Liver (tissue), 9 donors: ENCODE results near the gene CRELD2. TPM values are rescaled to one million over a fixed set of nuclear protein-coding genes. Genes with fewer than 3 reads are reported as not detected.

Experiments used
- DNase-seq: peaks from one replicate; pipeline ENCODE4 v3.0.0-alpha.2; 2017; ENCODE audit warnings: low spot score
- H3K27ac ChIP-seq, 2 donors: one replicate each; pipeline ENCODE4 v1.7.0; 2013; ENCODE audit warnings: inconsistent platforms in 2 of 2, low read length in 2 of 2, control low read depth in 1 of 2, low read depth in 1 of 2, mild to moderate bottlenecking in 1 of 2
- H3K27me3 ChIP-seq, 4 donors: one replicate each; pipeline versions ENCODE4 v1.6.1 to v1.7.0; 2013; ENCODE audit warnings: low read length in 3 of 4, inconsistent platforms in 1 of 4, mild to moderate bottlenecking in 1 of 4, moderate library complexity in 1 of 4; ENCODE audit not compliant: control insufficient read depth in 4 of 4, insufficient read depth in 4 of 4
- H3K36me3 ChIP-seq, 4 donors: one replicate each; pipeline versions ENCODE4 v1.6.1 to v1.7.0; 2013; ENCODE audit warnings: low read length in 3 of 4, mild to moderate bottlenecking in 3 of 4, low read depth in 1 of 4, moderate library complexity in 1 of 4; ENCODE audit not compliant: control insufficient read depth in 4 of 4, insufficient read depth in 3 of 4
- H3K4me1 ChIP-seq, 4 donors: one replicate each; pipeline versions ENCODE4 v1.6.1 to v1.7.0; 2013; ENCODE audit warnings: low read length in 3 of 4, mild to moderate bottlenecking in 3 of 4, moderate library complexity in 1 of 4; ENCODE audit not compliant: control insufficient read depth in 4 of 4, insufficient read depth in 4 of 4
- H3K4me3 ChIP-seq, 3 donors: one replicate each; pipeline versions ENCODE4 v1.6.1 to v1.7.0; 2013; ENCODE audit warnings: low read length in 3 of 3, control low read depth in 1 of 3, low read depth in 1 of 3, mild to moderate bottlenecking in 1 of 3
- H3K9ac ChIP-seq, 2 donors: one replicate each; pipeline ENCODE4 v1.7.0; 2013; ENCODE audit warnings: low read length in 2 of 2, mild to moderate bottlenecking in 2 of 2, moderate library complexity in 2 of 2, control low read depth in 1 of 2, low read depth in 1 of 2
- H3K9me3 ChIP-seq, 4 donors: one replicate each; pipeline versions ENCODE4 v1.6.1 to v1.7.0; 2013; ENCODE audit warnings: low read length in 3 of 4; ENCODE audit not compliant: control insufficient read depth in 4 of 4
- ATF3 ChIP-seq: IDR thresholded peaks from 2 replicates; pipeline ENCODE4 v1.6.1; 2016; ENCODE audit warnings: antibody characterized with exemption
- EGR1 ChIP-seq, 2 donors: IDR thresholded peaks; 2 replicates each; pipeline ENCODE4 v1.6.1; 2016 to 2018; ENCODE audit warnings: antibody characterized with exemption in 2 of 2, low read depth in 2 of 2
- FOXA1 ChIP-seq: IDR thresholded peaks from 2 replicates; pipeline ENCODE4 v1.6.1; 2016; ENCODE audit warnings: antibody characterized with exemption
- FOXA2 ChIP-seq: IDR thresholded peaks from 2 replicates; pipeline ENCODE4 v1.6.1; 2016; ENCODE audit warnings: antibody characterized with exemption
- GABPA ChIP-seq, 2 donors: IDR thresholded peaks in 1 of 2; conservative IDR thresholded peaks in 1 of 2; 2 replicates each; pipeline ENCODE4 v1.6.1; 2016; ENCODE audit warnings: antibody characterized with exemption in 2 of 2, mild to moderate bottlenecking in 1 of 2, moderate library complexity in 1 of 2
- HNF4A ChIP-seq, 2 donors: conservative IDR thresholded peaks; 2 replicates each; pipeline ENCODE4 v1.6.1; 2016; ENCODE audit warnings: antibody characterized with exemption in 2 of 2, mild to moderate bottlenecking in 2 of 2
- HNF4G ChIP-seq: IDR thresholded peaks from 2 replicates; pipeline ENCODE4 v1.6.1; 2016; ENCODE audit warnings: antibody characterized with exemption
- JUND ChIP-seq, 2 donors: IDR thresholded peaks; 2 replicates each; pipeline ENCODE4 v1.6.1; 2016; ENCODE audit warnings: antibody characterized with exemption in 2 of 2
- NR2F2 ChIP-seq: IDR thresholded peaks from 2 replicates; pipeline ENCODE4 v1.6.1; 2016; ENCODE audit warnings: antibody characterized with exemption
- RXRA ChIP-seq, 2 donors: IDR thresholded peaks; 2 replicates each; pipeline ENCODE4 v1.6.1; 2017 to 2018; ENCODE audit warnings: antibody characterized with exemption in 2 of 2, mild to moderate bottlenecking in 1 of 2
- SP1 ChIP-seq: IDR thresholded peaks from 2 replicates; pipeline ENCODE4 v1.6.1; 2018; ENCODE audit warnings: antibody characterized with exemption, mild to moderate bottlenecking
- TAF1 ChIP-seq: conservative IDR thresholded peaks from 2 replicates; pipeline ENCODE4 v1.6.1; 2016; ENCODE audit warnings: antibody characterized with exemption, mild to moderate bottlenecking
- YY1 ChIP-seq: IDR thresholded peaks from 2 replicates; pipeline ENCODE4 v1.6.1; 2016; ENCODE audit warnings: antibody characterized with exemption, mild to moderate bottlenecking
- ZBTB33 ChIP-seq: IDR thresholded peaks from 2 replicates; pipeline ENCODE4 v1.6.1; 2016; ENCODE audit warnings: antibody characterized with exemption
- WGBS: extraction: QIAGEN DNeasy Blood & Tissue Kit; methylation state at CpG from one replicate; pipeline ENCODE4 v1.1.7; 2013; 5-methylcytosine and 5-hydroxymethylcytosine counted together
- polyA plus RNA-seq, 2 donors: library from polyadenylated mRNA; stranded (reverse) in 1 of 2; unstranded in 1 of 2; fragments of 200-250 nt in 1 of 2; fragments of >200 nt in 1 of 2; fragmentation: Nextera tagmentation in 1 of 2; extraction: Ambion mirVana in 1 of 2; gene quantifications; one replicate each; pipeline versions ENCODE4 v1.2.1 to v1.2.3, GENCODE V29; 2013 to 2015
- total RNA-seq, 2 donors: library from RNA; depleted of rRNA; stranded (reverse); fragments of >200 nt; gene quantifications; one replicate each; pipeline ENCODE4 v1.2.3, GENCODE V29; 2014
- TF ChIP-seq, protein P1 (sequence below): IDR thresholded peaks from 2 replicates; pipeline ENCODE4 v1.6.1; 2016; ENCODE audit warnings: antibody characterized with exemption, mild to moderate bottlenecking
- TF ChIP-seq, protein P2 (sequence below): IDR thresholded peaks from 2 replicates; pipeline ENCODE4 v1.6.1; 2016; ENCODE audit warnings: antibody characterized with exemption
- donor health status: healthy.
- donor health status: healthy.
- donor health status: healthy.
- donor health status: healthy.
- donor health status: healthy.

The CRELD2 gene
- total and polyA plus RNA-seq, 4 donors: 17.2 to 98.1 (median 57.1) TPM

- TF ChIP-seq, protein P1, sequence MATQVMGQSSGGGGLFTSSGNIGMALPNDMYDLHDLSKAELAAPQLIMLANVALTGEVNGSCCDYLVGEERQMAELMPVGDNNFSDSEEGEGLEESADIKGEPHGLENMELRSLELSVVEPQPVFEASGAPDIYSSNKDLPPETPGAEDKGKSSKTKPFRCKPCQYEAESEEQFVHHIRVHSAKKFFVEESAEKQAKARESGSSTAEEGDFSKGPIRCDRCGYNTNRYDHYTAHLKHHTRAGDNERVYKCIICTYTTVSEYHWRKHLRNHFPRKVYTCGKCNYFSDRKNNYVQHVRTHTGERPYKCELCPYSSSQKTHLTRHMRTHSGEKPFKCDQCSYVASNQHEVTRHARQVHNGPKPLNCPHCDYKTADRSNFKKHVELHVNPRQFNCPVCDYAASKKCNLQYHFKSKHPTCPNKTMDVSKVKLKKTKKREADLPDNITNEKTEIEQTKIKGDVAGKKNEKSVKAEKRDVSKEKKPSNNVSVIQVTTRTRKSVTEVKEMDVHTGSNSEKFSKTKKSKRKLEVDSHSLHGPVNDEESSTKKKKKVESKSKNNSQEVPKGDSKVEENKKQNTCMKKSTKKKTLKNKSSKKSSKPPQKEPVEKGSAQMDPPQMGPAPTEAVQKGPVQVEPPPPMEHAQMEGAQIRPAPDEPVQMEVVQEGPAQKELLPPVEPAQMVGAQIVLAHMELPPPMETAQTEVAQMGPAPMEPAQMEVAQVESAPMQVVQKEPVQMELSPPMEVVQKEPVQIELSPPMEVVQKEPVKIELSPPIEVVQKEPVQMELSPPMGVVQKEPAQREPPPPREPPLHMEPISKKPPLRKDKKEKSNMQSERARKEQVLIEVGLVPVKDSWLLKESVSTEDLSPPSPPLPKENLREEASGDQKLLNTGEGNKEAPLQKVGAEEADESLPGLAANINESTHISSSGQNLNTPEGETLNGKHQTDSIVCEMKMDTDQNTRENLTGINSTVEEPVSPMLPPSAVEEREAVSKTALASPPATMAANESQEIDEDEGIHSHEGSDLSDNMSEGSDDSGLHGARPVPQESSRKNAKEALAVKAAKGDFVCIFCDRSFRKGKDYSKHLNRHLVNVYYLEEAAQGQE: no peak
- TF ChIP-seq TAF1 (no peak), RXRA (IDR thresholded peaks at IDR 0.05) (no peak), FOXA2 (no peak)
- TF ChIP-seq, protein P2, sequence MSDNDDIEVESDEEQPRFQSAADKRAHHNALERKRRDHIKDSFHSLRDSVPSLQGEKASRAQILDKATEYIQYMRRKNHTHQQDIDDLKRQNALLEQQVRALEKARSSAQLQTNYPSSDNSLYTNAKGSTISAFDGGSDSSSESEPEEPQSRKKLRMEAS: no peak
Measured at GRCh38 chr22:49887064-49887451, 31.4 kb upstream of the CRELD2 start (continued).

- Histone ChIP-seq H3K36me3 (peaks cover 4 to 40% (median 20%) of the 10 kb centered on the region in 4 donors), H3K9ac (no peak overlapping the region), H3K4me3 (no peak overlapping the region), H3K27me3 (no peaks in the 10 kb centered on the region), H3K9me3 (no peaks in the 10 kb centered on the region), H3K27ac (no peak overlapping the region), H3K4me1 (no peaks in the 10 kb centered on the region)
- TF ChIP-seq EGR1 (IDR thresholded peaks at IDR 0.05; ENCODE audit: low read depth in 2 of 2) (no peak), TAF1 (no peak), NR2F2 (no peak), ATF3 (no peak), SP1 (no peak)
- TF ChIP-seq, protein P1: no peak
- DNase-seq: no peak
- WGBS: 98% methylated on average over 9 of the region's 9 CpGs
Measured at GRCh38 chr22:49887702-49888101, 30.7 kb upstream of the CRELD2 start.

DNA sequence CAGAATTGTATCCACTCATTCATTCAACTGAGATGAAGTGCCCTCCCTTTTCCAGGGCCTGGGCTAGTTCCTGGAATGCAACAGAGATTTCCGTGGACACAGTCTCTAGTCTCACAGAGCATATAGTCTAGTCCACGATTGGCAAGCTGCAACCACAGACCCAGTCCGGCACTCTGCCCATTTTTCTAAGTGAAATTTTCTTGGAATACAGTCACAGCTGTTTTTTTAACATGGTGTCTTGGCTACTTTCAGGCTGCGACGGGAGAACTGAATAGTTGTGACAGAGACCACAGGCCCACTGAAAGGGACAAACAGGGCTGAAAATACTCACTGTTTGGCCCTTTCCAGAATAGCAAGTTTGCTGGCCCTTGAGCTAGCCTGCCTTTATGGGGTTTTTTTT is 29.4 kb upstream of the CRELD2 start:
- H3K27ac ChIP-seq: no peak overlapping the region
- H3K27me3 ChIP-seq: no peaks in the 10 kb centered on the region
- H3K36me3 ChIP-seq: peaks cover 4 to 35% (median 17%) of the 10 kb centered on the region in 4 donors
- no peaks in the 10 kb centered on the region for H3K9me3 ChIP-seq
- no peaks in the 10 kb centered on the region for H3K4me1 ChIP-seq
- no peak overlapping the region for H3K4me3 ChIP-seq
- H3K9ac ChIP-seq: no peak overlapping the region
- no peak for TF ChIP-seq HNF4A (conservative IDR thresholded peaks at IDR 0.05)
- TF ChIP-seq EGR1 (IDR thresholded peaks at IDR 0.05; ENCODE audit: low read depth in 2 of 2): no peak
- TF ChIP-seq ZBTB33: no peak
- no peak for TF ChIP-seq FOXA1
- TF ChIP-seq ATF3: no peak
- no peak for TF ChIP-seq YY1
- no peak for TF ChIP-seq GABPA (IDR thresholded peaks at IDR 0.05 in 1 of 2, conservative IDR thresholded peaks at IDR 0.05 in 1 of 2)
- TF ChIP-seq, protein P1: no peak
- TF ChIP-seq, protein P2: no peak
- TF ChIP-seq JUND (IDR thresholded peaks at IDR 0.05): no peak
- TF ChIP-seq TAF1: no peak
- no peak for TF ChIP-seq HNF4G
- no peak for DNase-seq
- WGBS: 96% methylated on average over 5 of the region's 5 CpGs
